Lung microvascular endothelial cell (primary cell): ENCODE results near the gene MAST2. TPM values are rescaled to one million over a fixed set of nuclear protein-coding genes. Genes with fewer than 3 reads are reported as not detected.

Experiments
- DNase-seq, 2 donors: peaks; one replicate each; pipeline versions ENCODE4 v3.0.0 to v3.0.0-alpha.2; 2010; ENCODE audit warnings: low read depth in 2 of 2
- total RNA-seq: library from RNA; depleted of rRNA; stranded (reverse); fragments of >200 nt; gene quantifications from 2 replicates; pipeline ENCODE4 v1.2.1, GENCODE V29; 2014

MAST2 gene
- total RNA-seq, 1 donor from 2014 or later = 8.5 TPM

GRCh38 chr1:46013581-46013980 lies 210.2 kb downstream of the MAST2 start:
- DNase-seq = no peak

DNA sequence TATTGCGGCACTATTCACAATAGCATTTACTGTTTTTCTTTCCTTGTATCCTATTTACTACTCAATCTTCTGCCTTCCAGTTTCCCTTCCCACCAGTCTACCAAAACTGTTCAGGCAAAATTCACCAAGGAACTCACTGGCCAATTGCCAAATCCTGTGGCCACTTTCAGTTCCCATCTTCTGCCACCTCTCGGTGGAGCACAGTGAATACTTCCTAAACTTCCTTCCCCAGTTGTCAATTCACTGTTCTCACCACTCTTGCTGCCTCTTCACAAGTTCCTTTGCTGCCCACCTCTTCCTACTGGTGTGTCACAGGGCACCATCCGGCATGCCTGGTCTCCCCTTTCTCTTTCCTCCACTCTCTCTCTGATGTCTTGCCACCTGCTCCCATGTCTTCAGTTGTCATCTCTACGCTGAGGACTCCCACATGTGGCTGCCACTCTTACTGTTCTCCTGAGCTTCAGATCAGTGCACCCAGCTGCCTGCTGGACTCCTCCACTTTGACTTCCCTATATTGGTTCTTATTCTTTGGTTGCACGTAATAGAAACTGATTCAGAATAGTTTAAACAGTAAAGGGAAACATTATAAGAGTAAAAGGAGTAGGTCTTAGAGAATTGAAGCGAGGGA lies 214.6 kb downstream of the MAST2 start:
- DNase-seq = no peak

GRCh38 chr1:46019348-46019747 lies 215.9 kb downstream of the MAST2 start:
- DNase-seq = no peak

- DNase-seq = peak in 1 of 2 donors; percentile 16
Measured at GRCh38 chr1:46020010-46020409, 216.6 kb downstream of the MAST2 start.

- no peak for DNase-seq
Measured at GRCh38 chr1:46021046-46021996, 217.9 kb downstream of the MAST2 start.

GRCh38 chr1:46026531-46026930 lies 223.1 kb downstream of the MAST2 start:
- DNase-seq = no peak

DNA sequence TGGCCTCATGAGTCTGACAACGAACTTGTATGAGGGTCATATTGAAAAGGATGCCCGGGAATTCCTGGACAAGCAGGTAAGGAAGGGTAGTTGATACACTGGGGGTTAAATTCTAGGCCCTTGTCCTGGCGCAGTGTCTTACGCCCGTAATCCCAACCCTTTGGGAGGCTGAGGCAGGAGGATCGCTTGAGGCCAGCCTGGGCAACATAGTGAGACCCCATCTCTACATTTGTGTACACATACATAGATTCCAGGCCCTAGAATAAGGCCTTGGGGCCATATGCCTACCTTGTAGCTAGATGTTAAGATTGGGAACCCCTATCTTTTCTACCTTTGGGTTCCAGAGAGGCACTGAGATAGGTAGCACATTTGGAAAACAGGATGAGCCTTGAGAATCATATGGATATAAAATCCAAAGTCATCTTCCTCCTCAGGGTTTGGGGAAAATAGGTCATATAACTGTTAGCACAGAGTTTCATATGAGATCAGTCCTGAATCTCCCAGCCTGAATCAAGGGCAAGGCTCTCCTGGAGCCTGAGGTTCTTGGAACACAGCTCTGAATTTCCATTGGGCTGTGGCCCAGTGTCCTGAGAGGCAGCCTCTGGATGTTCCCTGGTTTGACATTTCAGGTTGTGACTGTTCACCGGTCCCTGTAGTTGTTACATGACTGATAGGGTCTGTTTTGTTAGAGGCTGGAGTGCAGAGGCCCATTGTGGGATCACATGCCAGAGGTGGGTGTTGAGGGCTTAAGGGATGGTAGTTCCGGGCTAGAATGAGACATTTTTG lies 224.6 kb downstream of the MAST2 start:
- no peak for DNase-seq

- no peak for DNase-seq
Measured at GRCh38 chr1:46030074-46030870, 226.9 kb downstream of the MAST2 start.

DNA sequence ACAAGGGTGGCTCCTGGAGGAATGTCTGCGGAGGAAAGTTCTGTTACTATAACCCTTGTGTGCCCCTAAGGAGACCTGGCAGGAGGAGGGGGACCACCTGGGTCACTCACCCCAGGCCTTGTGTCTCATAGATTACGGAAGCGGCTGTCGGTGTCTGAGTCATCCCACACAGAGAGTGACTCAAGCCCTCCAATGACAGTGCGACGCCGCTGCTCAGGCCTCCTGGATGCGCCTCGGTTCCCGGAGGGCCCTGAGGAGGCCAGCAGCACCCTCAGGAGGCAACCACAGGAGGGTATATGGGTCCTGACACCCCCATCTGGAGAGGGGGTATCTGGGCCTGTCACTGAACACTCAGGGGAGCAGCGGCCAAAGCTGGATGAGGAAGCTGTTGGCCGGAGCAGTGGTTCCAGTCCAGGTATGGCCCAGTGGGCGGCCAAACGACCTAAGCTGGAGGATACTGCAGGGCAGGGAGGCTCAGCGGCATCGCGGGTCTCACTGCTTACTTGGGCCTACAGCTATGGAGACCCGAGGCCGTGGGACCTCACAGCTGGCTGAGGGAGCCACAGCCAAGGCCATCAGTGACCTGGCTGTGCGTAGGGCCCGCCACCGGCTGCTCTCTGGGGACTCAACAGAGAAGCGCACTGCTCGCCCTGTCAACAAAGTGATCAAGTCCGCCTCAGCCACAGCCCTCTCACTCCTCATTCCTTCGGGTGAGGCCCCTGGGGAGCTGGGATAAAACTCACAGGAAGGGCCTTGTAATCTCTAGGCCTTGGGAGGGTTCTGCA lies 227.7 kb downstream of the MAST2 start:
- DNase-seq = peak in 1 of 2 donors; percentile 63

- DNase-seq = no peak
Measured at GRCh38 chr1:46034601-46035516, 231.4 kb downstream of the MAST2 start.

- peak; percentile 84 to 86 for DNase-seq
Measured at GRCh38 chr1:46036894-46037839, 233.8 kb downstream of the MAST2 start.

- DNase-seq = peak; percentile 12 to 21
Measured at GRCh38 chr1:46039571-46040052, 236.2 kb downstream of the MAST2 start.

DNA sequence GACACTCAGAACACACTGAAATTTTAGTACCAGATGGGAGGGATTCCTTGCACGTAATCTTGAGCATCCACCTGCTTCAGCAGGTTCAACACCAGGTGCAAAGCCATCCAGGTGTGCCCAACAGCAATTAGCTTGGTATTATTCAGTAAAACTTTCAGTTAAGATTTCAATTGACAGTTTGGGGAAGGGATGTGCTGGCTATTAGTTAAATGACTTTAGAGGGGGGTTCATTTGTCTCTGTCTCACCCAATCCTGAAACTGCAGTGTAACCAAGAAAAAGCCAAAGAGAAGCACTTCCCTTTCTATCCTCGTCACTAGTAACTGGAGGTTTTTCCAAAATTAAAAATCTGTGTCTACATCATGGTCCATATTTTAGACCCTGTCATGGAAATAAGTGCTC lies 238.1 kb downstream of the MAST2 start:
- DNase-seq = no peak

- DNase-seq = no peak
Measured at GRCh38 chr1:46041974-46042373, 238.6 kb downstream of the MAST2 start.

DNA sequence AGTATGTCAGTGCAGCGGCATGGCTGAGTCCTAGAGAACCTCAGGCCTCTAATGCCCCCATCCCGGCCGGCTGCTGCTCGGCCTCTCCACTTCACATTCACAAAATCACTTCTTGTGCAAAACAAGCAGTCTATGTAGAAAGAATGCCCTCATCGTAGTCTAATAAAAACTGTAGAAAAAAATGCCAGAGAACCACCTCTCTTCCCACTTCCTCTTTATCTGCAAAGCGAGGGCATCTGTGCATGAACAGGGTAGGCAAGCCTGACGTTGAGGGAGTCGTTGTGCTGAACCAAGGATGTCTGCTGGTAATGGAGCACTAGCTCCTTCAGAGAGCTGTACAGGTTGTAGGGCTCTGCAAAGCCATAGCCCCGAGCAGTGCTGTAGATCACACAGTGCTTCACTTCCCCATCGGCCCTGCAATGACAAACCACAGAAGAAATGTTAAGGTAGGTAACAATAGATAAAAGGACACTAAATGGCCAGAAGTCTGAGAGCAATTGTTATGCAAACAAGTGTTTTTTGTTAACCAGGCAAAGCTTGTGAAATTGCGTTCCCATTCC lies 240.1 kb downstream of the MAST2 start:
- DNase-seq = no peak

- DNase-seq = no peak
Measured at GRCh38 chr1:46044116-46044515, 240.7 kb downstream of the MAST2 start.

GRCh38 chr1:46053734-46054133 lies 250.3 kb downstream of the MAST2 start:
- no peak for DNase-seq

- no peak for DNase-seq
Measured at GRCh38 chr1:46056325-46056724, 252.9 kb downstream of the MAST2 start.
